CD4-positive, alpha-beta T cell (primary cell): ENCODE data around the gene ASTN1. TPM values are rescaled to one million over a fixed set of nuclear protein-coding genes. Genes with fewer than 3 reads are reported as not detected.

Experiments used
- ATAC-seq: fragments of 200-7000 bp; cut with Tn5 transposase; one replicate; pipeline ENCODE4 v1.10.0; 2022; ENCODE audit warnings: mild to moderate bottlenecking; ENCODE audit not compliant: poor library complexity
- CTCF ChIA-PET: fragments of 350-600 bp; sonication (Branson Sonifier 250); formaldehyde crosslinking; loops from one replicate; lab custom pipeline; 2021; ENCODE audit warnings: antibody characterized with exemption, inconsistent platforms; lab: Charles Lee
- POLR2A ChIA-PET: fragments of 350-600 bp; sonication (Branson Sonifier 250); formaldehyde crosslinking; loops from one replicate; lab custom pipeline; 2021; ENCODE audit warnings: antibody characterized with exemption, inconsistent platforms; lab: Charles Lee
- DNase-seq, 14 experiments: peaks; one replicate each; pipeline ENCODE4 v3.0.0-alpha.2; 2013 to 2020; ENCODE audit warnings: mixed read lengths in 2 of 14
- H3K27ac ChIP-seq, 2 donors: one replicate each; pipeline versions ENCODE4 v1.5.1 to v1.7.0; 2013; ENCODE audit warnings: low read length in 2 of 2, low read depth in 1 of 2, mild to moderate bottlenecking in 1 of 2
- H3K27me3 ChIP-seq, 2 experiments: 1 replicate in 1 of 2; 2 replicates in 1 of 2; pipeline versions ENCODE4 v1.6.1 to v1.7.0; 2013; ENCODE audit warnings: low read length in 2 of 2, control low read depth in 1 of 2, mild to moderate bottlenecking in 1 of 2, moderate library complexity in 1 of 2; ENCODE audit not compliant: insufficient read depth in 2 of 2, control insufficient read depth in 1 of 2
- H3K36me3 ChIP-seq: one replicate; pipeline ENCODE4 v1.6.1; 2013; ENCODE audit warnings: low read length, control low read depth; ENCODE audit not compliant: insufficient read depth
- H3K4me1 ChIP-seq: one replicate; pipeline ENCODE4 v1.6.1; 2013; ENCODE audit warnings: low read length, control low read depth; ENCODE audit not compliant: insufficient read depth
- H3K4me3 ChIP-seq: one replicate; pipeline ENCODE4 v1.5.1; 2013; ENCODE audit warnings: mild to moderate bottlenecking, low read length, moderate library complexity
- H3K9me3 ChIP-seq, 2 experiments: 1 replicate in 1 of 2; 2 replicates in 1 of 2; pipeline versions ENCODE4 v1.6.1 to v1.7.0; 2013; ENCODE audit warnings: low read length in 2 of 2, mild to moderate bottlenecking in 2 of 2, control low read depth in 1 of 2, moderate library complexity in 1 of 2; ENCODE audit not compliant: control insufficient read depth in 1 of 2, insufficient read depth in 1 of 2
- H3K27ac Mint-ChIP-seq: one replicate; pipeline ENCODE4 v1.8.0; 2020; ENCODE audit warnings: mixed read lengths
- H3K27me3 Mint-ChIP-seq: one replicate; pipeline ENCODE4 v1.8.0; 2021; ENCODE audit warnings: mixed read lengths
- H3K36me3 Mint-ChIP-seq: one replicate; pipeline ENCODE4 v1.8.0; 2021; ENCODE audit warnings: low read depth, mixed read lengths
- H3K4me1 Mint-ChIP-seq: one replicate; pipeline ENCODE4 v1.8.0; 2021; ENCODE audit warnings: low read depth, mixed read lengths
- H3K4me3 Mint-ChIP-seq: one replicate; pipeline ENCODE4 v1.8.0; 2020; ENCODE audit warnings: mild to moderate bottlenecking, mixed read lengths
- H3K9me3 Mint-ChIP-seq: one replicate; pipeline ENCODE4 v1.8.0; 2020; ENCODE audit warnings: mixed read lengths
- CTCF ChIP-seq: fragments of 200-600 bp; IDR thresholded peaks from one replicate; pipeline ENCODE4 v1.8.0; 2022; ENCODE audit warnings: antibody characterized with exemption, mild to moderate bottlenecking
- intact Hi-C, 2 experiments: fragments of 100-400 bp; cut with DNase I in 1 of 2; cut with micrococcal nuclease in 1 of 2; formaldehyde crosslinking; loops; one replicate each; pipeline versions ENCODE4 v1.15.1 to v1.9.0; 2023 to 2025; cut with DNase I, micrococcal nuclease
- total RNA-seq, 174 experiments: library from RNA in 2 of 174; stranded (reverse) in 2 of 174; gene quantifications; one replicate each; pipeline ENCODE4 v1.2.3 and lab custom pipeline; 2021 to 2026

The ASTN1 gene
- total RNA-seq, 2 experiments from 2014 or later = not detected

- ATAC-seq (no peak), DNase-seq (no peak)
- CTCF ChIA-PET = no interaction called here
Observed at GRCh38 chr1:176820391-176821031, 344.0 kb downstream of the ASTN1 start.

DNA sequence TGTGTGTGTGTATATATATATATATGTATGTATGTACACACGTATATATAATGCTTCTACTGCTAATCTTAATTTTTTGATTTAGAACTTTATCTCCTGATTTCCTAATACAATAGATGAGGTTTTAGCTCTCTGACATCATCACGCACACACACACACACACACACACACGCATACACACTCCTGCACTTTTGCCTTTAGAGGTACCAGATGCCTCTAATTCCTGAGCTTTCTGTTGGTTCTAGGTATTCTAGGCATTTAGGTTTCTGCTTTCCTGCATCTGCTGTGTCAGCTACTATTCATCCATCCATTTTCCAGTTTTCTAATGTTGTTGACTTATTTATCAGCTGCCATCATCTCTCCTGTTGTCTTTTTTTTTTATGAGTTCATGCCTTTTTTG is 348.3 kb downstream of the ASTN1 start:
- Histone ChIP-seq H3K27ac (no peak overlapping the region), H3K9me3 (no peaks in the 10 kb centered on the region), H3K27me3 (no peaks in the 10 kb centered on the region), H3K4me3 (no peak overlapping the region), H3K4me1 (no peaks in the 10 kb centered on the region), H3K36me3 (no peaks in the 10 kb centered on the region)
- no peak for ATAC-seq
- intact Hi-C loops = no loop called here
- H3K4me1 Mint-ChIP-seq = no peaks in the 10 kb centered on the region
- no peak overlapping the region for H3K4me3 Mint-ChIP-seq
- no peak for DNase-seq
- ChIA-PET POLR2A (interaction anchor here (0.7 kb wide), 1 partner anchor 41 kb away, joined by 3 read pairs; no protein-coding TSS in a partner anchor), CTCF (no interaction called here)
- TF ChIP-seq CTCF = no peak
- H3K9me3 Mint-ChIP-seq = peaks cover 2% of the 10 kb centered on the region
- H3K36me3 Mint-ChIP-seq = no peaks in the 10 kb centered on the region
- peaks cover 3% of the 10 kb centered on the region for H3K27me3 Mint-ChIP-seq
- no peak overlapping the region for H3K27ac Mint-ChIP-seq

More at GRCh38 chr1:176820391-176821031, 344.0 kb downstream of the ASTN1 start:
- no peak overlapping the region for H3K4me3 Mint-ChIP-seq
- no peaks in the 10 kb centered on the region for H3K27me3 Mint-ChIP-seq
- POLR2A ChIA-PET = no interaction called here
- Histone ChIP-seq H3K27ac (no peak overlapping the region), H3K9me3 (no peaks in the 10 kb centered on the region), H3K4me3 (no peak overlapping the region), H3K27me3 (no peaks in the 10 kb centered on the region), H3K4me1 (no peaks in the 10 kb centered on the region), H3K36me3 (no peaks in the 10 kb centered on the region)
- no peaks in the 10 kb centered on the region for H3K9me3 Mint-ChIP-seq
- H3K4me1 Mint-ChIP-seq = no peaks in the 10 kb centered on the region
- no peaks in the 10 kb centered on the region for H3K36me3 Mint-ChIP-seq
- no peak overlapping the region for H3K27ac Mint-ChIP-seq
- no peak for TF ChIP-seq CTCF
- intact Hi-C loops = no loop called here

- no peak overlapping the region for H3K4me3 ChIP-seq
- Mint-ChIP-seq H3K9me3 (peaks cover 2% of the 10 kb centered on the region), H3K4me3 (no peak overlapping the region), H3K36me3 (no peaks in the 10 kb centered on the region), H3K4me1 (no peaks in the 10 kb centered on the region), H3K27ac (no peak overlapping the region), H3K27me3 (peaks cover 3% of the 10 kb centered on the region)
- H3K27ac ChIP-seq = no peak overlapping the region
- CTCF ChIA-PET = no interaction called here
- no peak for TF ChIP-seq CTCF
- no peaks in the 10 kb centered on the region for H3K27me3 ChIP-seq
- H3K4me1 ChIP-seq = no peaks in the 10 kb centered on the region
- no peaks in the 10 kb centered on the region for H3K36me3 ChIP-seq
- H3K9me3 ChIP-seq = no peaks in the 10 kb centered on the region
- intact Hi-C loops = no loop called here
- POLR2A ChIA-PET = no interaction called here
- DNase-seq (no peak), ATAC-seq (no peak)
Observed at GRCh38 chr1:176815621-176816020, 348.9 kb downstream of the ASTN1 start.
